ENCODE measurements around the gene CHL1.

- TF ChIP-seq, protein P1, sequence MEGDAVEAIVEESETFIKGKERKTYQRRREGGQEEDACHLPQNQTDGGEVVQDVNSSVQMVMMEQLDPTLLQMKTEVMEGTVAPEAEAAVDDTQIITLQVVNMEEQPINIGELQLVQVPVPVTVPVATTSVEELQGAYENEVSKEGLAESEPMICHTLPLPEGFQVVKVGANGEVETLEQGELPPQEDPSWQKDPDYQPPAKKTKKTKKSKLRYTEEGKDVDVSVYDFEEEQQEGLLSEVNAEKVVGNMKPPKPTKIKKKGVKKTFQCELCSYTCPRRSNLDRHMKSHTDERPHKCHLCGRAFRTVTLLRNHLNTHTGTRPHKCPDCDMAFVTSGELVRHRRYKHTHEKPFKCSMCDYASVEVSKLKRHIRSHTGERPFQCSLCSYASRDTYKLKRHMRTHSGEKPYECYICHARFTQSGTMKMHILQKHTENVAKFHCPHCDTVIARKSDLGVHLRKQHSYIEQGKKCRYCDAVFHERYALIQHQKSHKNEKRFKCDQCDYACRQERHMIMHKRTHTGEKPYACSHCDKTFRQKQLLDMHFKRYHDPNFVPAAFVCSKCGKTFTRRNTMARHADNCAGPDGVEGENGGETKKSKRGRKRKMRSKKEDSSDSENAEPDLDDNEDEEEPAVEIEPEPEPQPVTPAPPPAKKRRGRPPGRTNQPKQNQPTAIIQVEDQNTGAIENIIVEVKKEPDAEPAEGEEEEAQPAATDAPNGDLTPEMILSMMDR (IDR thresholded peaks at IDR 0.05), result no peak
- TF ChIP-seq POLR2AphosphoS5 (IDR thresholded peaks at IDR 0.05) (no peak), POLR2A (IDR thresholded peaks at IDR 0.05) (no peak)
Observed at GRCh38 chr3:294581-294980, 98.0 kb downstream of the CHL1 start.

Data from transverse colon (tissue), 4 donors.